ENCODE results near the gene CEP126.
A peak's percentile ranks its signal among the peaks of the same experiment; 100 is the strongest.

CEP126 gene

GRCh38 chr11:102014756-102015155 is 99.9 kb downstream of the CEP126 start:
- DNase-seq (ENCODE audit: low spot score), result no peak

- no peak for DNase-seq (ENCODE audit: low spot score)
Measured at GRCh38 chr11:102017026-102017425, 102.2 kb downstream of the CEP126 start.

GRCh38 chr11:102026217-102026616 is 111.4 kb downstream of the CEP126 start:
- DNase-seq (ENCODE audit: low spot score), result no peak

- no peak for DNase-seq (ENCODE audit: low spot score)
Measured at GRCh38 chr11:102026959-102027358, 112.1 kb downstream of the CEP126 start.

GRCh38 chr11:102036757-102037156 is 121.9 kb downstream of the CEP126 start:
- DNase-seq (ENCODE audit: low spot score), result no peak

GRCh38 chr11:102046841-102047240 is 132.0 kb downstream of the CEP126 start:
- DNase-seq (ENCODE audit: low spot score), result no peak

GRCh38 chr11:102047305-102047924 is 132.6 kb downstream of the CEP126 start, which contains the start of gene CFAP300:
CFAP300 (plus strand) TSS chr11:102047437; CDS start chr11:102047471, 34 bp downstream.
- peak; percentile 10 for DNase-seq (ENCODE audit: low spot score)

All from CD4-positive, alpha-beta T cell treated with Interleukin-6 at 100 ng/mL for 8 hours (primary cell).